ENCODE data around the gene ARHGAP22. TPM values are rescaled to one million over a fixed set of nuclear protein-coding genes. Genes with fewer than 3 reads are reported as not detected.

ARHGAP22 gene
- total RNA-seq, 1 experiment from 2014 or later = 0.53 TPM

DNA sequence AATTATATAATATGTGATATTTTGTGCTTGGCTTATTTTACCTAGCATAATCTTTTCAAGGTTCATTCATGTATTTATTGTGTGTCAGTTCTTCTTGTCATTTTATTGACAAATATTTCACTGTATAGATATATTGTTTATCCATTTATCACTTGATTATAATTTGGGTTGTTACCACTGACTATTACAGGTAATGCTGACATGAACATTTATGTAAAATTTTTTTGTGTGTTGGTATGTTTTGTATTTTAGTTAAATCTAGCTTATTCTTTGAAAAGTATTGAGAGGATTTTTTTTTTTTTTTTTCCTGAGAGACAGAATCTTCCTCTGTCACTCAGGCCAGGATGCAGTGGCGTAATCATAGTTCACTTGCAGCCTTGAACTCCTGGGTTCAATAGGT, 190.7 kb downstream of the ARHGAP22 start:
- peaks cover 22% of the 10 kb centered on the region for H3K4me1 ChIP-seq (replicated peaks)
- peaks cover 40% of the 10 kb centered on the region for H3K36me3 ChIP-seq
- DNase-seq (ENCODE audit: low read depth in 1 of 2, low spot score in 2 of 2) = no peak
- H3K9me3 ChIP-seq (replicated peaks) = 0 out of 2 replicates have a peak, but pooled peaks cover 4% of the 10 kb centered on the region
- no peaks in the 10 kb centered on the region for H3K27me3 ChIP-seq (replicated peaks)
- no peak overlapping the region for H3K4me3 ChIP-seq
- H3K27ac ChIP-seq = no peak overlapping the region

DNA sequence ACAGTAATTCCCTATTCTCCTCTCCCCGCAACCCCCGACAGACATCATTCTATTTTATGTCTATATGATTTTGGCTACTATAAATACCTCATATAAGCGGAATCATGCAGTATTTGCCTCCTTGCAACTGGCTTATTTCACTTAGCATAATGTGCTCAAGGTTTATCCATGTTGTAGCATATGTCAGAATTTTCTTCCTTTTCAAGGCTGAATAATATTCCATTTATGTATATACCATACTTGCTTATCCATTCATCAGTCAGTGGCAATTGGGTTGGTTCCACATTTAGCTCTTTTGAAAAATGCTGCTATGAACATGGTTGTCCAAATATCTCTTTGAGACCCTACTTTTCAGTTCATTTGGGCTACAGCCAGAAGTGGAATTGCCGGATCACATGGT, 191.9 kb downstream of the ARHGAP22 start:
- H3K27ac ChIP-seq = no peak overlapping the region
- no peak for DNase-seq (ENCODE audit: low read depth in 1 of 2, low spot score in 2 of 2)
- H3K9me3 ChIP-seq (replicated peaks) = 0 out of 2 replicates have a peak, but pooled peaks cover 4% of the 10 kb centered on the region
- H3K36me3 ChIP-seq = peaks cover 51% of the 10 kb centered on the region
- peaks cover 22% of the 10 kb centered on the region for H3K4me1 ChIP-seq (replicated peaks)
- no peak overlapping the region for H3K4me3 ChIP-seq
- H3K27me3 ChIP-seq (replicated peaks) = no peaks in the 10 kb centered on the region

DNA sequence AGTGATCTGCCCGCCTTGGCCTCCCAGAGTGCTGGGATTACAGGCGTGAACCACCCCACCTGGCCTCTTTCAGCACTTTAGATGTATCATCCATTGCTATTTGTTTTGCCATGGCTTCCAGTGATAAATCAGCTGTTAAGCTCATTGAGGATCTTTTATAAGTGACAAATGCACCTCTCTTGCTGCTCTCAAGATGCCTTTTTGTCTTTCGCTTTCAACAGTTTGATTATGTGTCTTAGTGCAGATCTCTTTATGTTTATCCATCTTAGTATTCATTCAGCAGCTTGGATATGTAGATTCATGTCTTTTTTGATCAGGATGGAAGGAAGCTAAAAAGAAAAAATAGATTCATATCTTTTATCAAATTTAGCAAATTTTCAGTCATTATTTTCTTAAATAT, 192.8 kb downstream of the ARHGAP22 start:
- peaks cover 21% of the 10 kb centered on the region for H3K4me1 ChIP-seq (replicated peaks)
- H3K9me3 ChIP-seq (replicated peaks) = 0 out of 2 replicates have a peak, but pooled peaks cover 4% of the 10 kb centered on the region
- H3K27me3 ChIP-seq (replicated peaks) = no peaks in the 10 kb centered on the region
- peaks cover 51% of the 10 kb centered on the region for H3K36me3 ChIP-seq
- DNase-seq (ENCODE audit: low read depth in 1 of 2, low spot score in 2 of 2) = no peak
- H3K27ac ChIP-seq = no peak overlapping the region
- no peak overlapping the region for H3K4me3 ChIP-seq

DNA sequence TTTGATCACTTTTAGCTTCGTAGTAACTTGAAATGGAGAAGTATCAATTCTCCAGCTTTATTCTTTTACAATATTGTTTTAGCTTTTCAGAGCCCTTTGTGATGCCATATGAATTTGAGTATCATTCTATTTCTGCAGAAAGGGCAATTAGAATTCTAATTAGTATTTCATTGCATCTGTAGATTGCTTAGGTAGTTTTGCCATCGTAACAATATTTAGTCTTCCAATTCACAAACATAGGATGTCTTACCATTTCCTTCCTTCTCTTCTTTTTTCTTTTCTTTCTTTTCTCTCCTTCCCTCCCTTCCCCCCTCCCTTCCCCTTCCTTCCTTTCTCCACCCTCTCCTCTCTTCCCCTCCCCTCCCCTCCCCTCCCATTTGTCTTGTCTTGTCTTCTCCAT, 193.4 kb downstream of the ARHGAP22 start:
- H3K36me3 ChIP-seq = peaks cover 51% of the 10 kb centered on the region
- no peak for DNase-seq (ENCODE audit: low read depth in 1 of 2, low spot score in 2 of 2)

DNA sequence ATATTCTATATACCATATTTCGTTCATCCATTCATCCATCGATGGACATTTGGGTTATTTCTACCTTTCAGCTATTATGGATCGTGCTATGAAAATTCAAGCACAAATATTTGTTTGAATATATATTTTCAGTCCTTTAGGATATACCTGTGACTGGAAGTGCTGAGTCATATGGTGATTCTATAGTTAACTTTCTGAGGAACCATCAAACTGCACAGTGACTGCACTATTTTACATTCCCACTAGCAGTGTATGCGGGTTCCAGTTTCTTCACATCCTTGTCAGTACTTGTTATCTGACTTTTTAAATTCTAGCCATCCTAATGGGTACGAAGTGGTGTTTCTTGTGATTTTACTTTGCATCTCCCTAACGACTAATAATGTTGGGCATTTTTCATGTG, 194.4 kb downstream of the ARHGAP22 start:
- H3K9me3 ChIP-seq (replicated peaks) = 0 out of 2 replicates have a peak, but pooled peaks cover 4% of the 10 kb centered on the region
- DNase-seq (ENCODE audit: low read depth in 1 of 2, low spot score in 2 of 2) = no peak
- H3K27ac ChIP-seq = no peak overlapping the region
- no peaks in the 10 kb centered on the region for H3K27me3 ChIP-seq (replicated peaks)
- peaks cover 23% of the 10 kb centered on the region for H3K4me1 ChIP-seq (replicated peaks)
- peaks cover 51% of the 10 kb centered on the region for H3K36me3 ChIP-seq
- no peak overlapping the region for H3K4me3 ChIP-seq

More for the DNA sequence above, 193.4 kb downstream of the ARHGAP22 start:
- Histone ChIP-seq H3K4me3 (no peak overlapping the region), H3K27me3 (replicated peaks) (no peaks in the 10 kb centered on the region), H3K4me1 (replicated peaks) (peaks cover 18% of the 10 kb centered on the region), H3K9me3 (replicated peaks) (0 out of 2 replicates have a peak, but pooled peaks cover 4% of the 10 kb centered on the region), H3K27ac (no peak overlapping the region)

DNA sequence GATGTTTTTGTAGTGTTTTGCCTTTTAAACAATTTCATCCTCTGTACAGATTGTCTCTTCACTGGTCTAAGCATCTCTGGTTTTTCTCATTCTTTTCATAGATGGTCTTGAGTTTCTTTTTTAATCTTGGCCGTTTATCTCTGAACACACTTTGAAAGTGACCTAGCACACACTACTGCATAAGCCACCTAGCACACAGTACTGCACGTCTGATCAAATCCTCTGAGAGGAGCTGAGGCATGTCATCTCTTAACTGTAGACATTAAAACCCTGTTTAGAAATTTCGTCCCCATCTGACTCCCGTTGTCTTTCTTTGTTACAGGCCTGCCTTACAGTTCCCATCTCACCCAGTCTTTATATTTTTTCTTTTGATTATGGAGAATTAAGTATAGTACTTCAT, 198.2 kb downstream of the ARHGAP22 start:
- Histone ChIP-seq H3K4me1 (replicated peaks) (peaks cover 12% of the 10 kb centered on the region), H3K27me3 (replicated peaks) (no peaks in the 10 kb centered on the region), H3K36me3 (peaks cover 32% of the 10 kb centered on the region), H3K9me3 (replicated peaks) (no peaks in the 10 kb centered on the region), H3K4me3 (no peak overlapping the region), H3K27ac (no peak overlapping the region)
- no peak for DNase-seq (ENCODE audit: low read depth in 1 of 2, low spot score in 2 of 2)

DNA sequence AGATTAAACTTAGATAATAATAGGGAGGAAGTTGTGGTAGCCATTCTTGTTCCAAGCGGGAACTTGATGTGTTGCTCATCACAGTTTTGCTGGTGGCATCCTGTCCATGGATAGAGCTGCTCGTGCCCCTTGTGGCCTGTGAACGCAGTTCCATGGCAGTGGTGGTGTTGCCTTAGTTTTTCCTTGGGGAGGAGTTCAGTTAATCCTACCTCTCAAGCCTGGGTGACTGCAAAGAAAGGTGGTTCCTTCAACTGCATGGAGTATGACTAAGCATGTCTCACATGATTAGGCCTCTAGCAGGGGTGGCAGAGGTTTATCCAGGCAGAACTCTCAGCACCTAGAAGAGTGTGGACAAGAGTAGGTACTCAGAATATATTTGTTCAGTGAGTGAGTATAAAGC, 198.7 kb downstream of the ARHGAP22 start:
- Histone ChIP-seq H3K4me3 (no peak overlapping the region), H3K36me3 (peaks cover 30% of the 10 kb centered on the region), H3K4me1 (replicated peaks) (peaks cover 12% of the 10 kb centered on the region), H3K27ac (no peak overlapping the region; the same call in 1 of the 2 replicates), H3K27me3 (replicated peaks) (no peaks in the 10 kb centered on the region), H3K9me3 (replicated peaks) (no peaks in the 10 kb centered on the region)
- DNase-seq (ENCODE audit: low read depth in 1 of 2, low spot score in 2 of 2) = no peak

DNA sequence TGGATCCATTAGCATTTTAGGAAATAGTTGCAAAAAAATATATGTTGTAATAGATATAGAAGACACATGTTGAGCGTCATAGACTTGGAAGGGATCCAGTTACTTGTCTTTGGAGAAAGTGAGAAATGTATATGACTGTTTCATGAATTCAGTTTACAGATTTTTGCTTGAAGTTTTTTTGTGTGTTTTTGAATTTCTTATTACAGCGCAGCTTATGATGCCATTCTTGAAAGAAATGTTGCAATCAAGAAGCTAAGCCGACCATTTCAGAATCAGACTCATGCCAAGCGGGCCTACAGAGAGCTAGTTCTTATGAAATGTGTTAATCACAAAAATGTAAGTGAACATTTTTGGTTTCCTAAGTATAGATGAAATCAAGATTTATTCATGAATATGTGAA, 200.2 kb downstream of the ARHGAP22 start:
- Histone ChIP-seq H3K36me3 (peaks cover 15% of the 10 kb centered on the region; the same call in 1 of the 2 replicates), H3K4me1 (replicated peaks) (peaks cover 26% of the 10 kb centered on the region), H3K4me3 (no peak overlapping the region), H3K27me3 (replicated peaks) (no peaks in the 10 kb centered on the region), H3K27ac (no peak overlapping the region), H3K9me3 (replicated peaks) (no peaks in the 10 kb centered on the region)
- DNase-seq (ENCODE audit: low read depth in 1 of 2, low spot score in 2 of 2) = no peak

DNA sequence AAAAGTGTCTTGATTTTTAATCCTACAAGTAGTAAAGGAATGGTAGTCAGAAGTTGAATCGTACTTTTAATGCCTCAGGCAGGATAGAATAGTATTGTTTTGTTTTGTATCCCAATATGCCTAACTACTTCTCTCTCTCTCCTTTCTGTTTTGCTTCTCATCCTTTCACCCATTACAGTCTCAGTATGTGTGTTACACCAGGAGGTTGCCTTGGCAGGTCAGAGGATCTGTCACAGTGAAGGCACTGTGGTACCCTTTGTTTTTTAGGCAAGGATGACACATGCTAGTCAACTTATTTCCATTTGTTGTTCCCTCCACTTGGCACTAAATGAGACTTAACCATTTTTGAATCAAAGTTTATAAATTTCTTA, 204.0 kb downstream of the ARHGAP22 start:
- Histone ChIP-seq H3K27me3 (replicated peaks) (no peaks in the 10 kb centered on the region), H3K9me3 (replicated peaks) (no peaks in the 10 kb centered on the region), H3K4me3 (no peak overlapping the region), H3K27ac (no peak overlapping the region), H3K36me3 (0 out of 2 replicates have a peak, but pooled peaks cover 2% of the 10 kb centered on the region), H3K4me1 (replicated peaks) (peaks cover 31% of the 10 kb centered on the region)
- DNase-seq (ENCODE audit: low read depth in 1 of 2, low spot score in 2 of 2) = no peak

DNA sequence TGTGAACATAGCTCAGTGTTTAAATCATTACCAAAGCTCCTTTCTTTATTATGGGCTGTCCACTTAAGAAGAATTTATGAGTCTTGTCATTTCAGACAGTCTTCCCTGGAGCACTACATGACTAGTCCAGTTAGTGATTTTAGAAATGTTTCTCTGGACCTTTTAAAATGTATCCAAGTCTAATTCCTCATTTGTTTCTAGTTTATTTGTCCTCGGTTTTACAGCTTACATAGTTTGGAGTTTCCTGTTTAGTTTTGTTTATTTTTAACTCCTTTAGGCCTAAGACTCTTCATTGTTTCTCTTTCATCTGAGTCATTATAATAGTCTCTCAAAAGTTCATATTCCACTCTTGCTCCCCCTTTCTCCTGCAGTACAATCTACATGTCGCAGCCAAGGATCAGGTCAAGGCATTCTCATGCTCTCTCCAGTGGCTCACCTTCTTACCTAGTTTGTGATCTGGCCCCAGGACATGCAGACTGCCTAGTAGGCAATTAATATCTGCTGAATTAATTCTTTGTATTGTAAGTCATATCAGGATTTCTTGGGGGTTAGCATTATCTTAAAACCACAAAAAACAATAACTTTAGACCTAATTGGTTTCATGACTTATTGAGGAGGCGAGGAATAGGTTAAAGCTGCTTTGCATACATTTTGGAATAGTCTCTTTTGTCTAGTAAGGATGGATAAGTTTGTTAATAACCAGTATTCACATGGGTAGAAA, 204.6 kb downstream of the ARHGAP22 start:
- no peak overlapping the region; the same call in 1 of the 2 replicates for H3K27ac ChIP-seq
- no peaks in the 10 kb centered on the region for H3K27me3 ChIP-seq (replicated peaks)

DNA sequence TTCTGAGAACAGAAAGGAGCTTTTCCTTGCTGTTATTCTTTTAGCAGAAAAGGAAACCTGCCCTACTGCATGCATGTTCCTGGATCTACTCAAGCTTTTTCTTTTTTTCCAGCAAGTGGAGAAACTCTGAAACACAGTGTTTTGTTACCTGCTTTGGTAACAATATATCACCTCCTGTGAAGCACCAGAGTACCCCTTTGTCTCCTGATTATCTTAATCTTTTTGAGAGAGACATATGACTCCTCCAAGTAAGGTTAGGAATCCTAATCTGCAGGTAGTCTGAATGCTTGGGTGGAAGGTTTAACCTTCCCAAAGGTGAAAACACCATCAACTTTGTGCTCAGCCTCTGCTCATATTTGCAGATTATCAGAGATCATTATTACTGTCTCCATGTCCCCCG, 205.3 kb downstream of the ARHGAP22 start:
- DNase-seq (ENCODE audit: low read depth in 1 of 2, low spot score in 2 of 2) = no peak
- Histone ChIP-seq H3K36me3 (no peaks in the 10 kb centered on the region), H3K4me1 (replicated peaks) (peaks cover 28% of the 10 kb centered on the region), H3K4me3 (no peak overlapping the region), H3K9me3 (replicated peaks) (no peaks in the 10 kb centered on the region), H3K27ac (no peak overlapping the region; the same call in none of the 2 replicates), H3K27me3 (replicated peaks) (no peaks in the 10 kb centered on the region)

More for the DNA sequence above, 204.6 kb downstream of the ARHGAP22 start:
- H3K4me3 ChIP-seq = no peak overlapping the region
- no peaks in the 10 kb centered on the region for H3K36me3 ChIP-seq
- no peaks in the 10 kb centered on the region for H3K9me3 ChIP-seq (replicated peaks)
- peak in 1 of 2 experiments; percentile 86 for DNase-seq (ENCODE audit: low read depth in 1 of 2, low spot score in 2 of 2)
- H3K4me1 ChIP-seq (replicated peaks) = peaks cover 28% of the 10 kb centered on the region

DNA sequence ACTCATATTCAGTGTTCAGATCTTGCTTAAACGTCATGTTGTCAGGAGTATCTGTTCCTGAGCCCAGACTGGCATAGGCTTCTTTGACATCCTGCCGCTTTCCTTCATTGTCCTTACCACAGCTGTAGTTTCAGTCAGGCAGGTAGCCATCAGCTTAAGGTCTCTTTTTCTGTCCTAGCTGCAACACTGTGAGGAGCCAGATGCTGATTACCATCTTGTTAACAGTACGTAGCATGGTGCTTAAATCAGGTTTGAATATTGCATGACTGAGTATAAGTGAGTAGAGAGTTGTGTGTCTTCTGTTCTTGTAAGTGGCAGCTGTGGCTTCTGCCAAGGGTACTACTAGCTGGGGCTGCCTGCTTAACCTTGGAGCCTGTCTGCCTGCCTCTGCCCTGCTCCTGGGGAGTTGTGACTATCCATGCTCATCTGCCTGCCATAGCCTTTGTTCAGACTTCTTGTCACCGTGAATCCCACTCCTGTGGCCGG, 205.8 kb downstream of the ARHGAP22 start:
- Histone ChIP-seq H3K4me1 (replicated peaks) (peaks cover 28% of the 10 kb centered on the region), H3K27me3 (replicated peaks) (no peaks in the 10 kb centered on the region), H3K36me3 (no peaks in the 10 kb centered on the region), H3K9me3 (replicated peaks) (no peaks in the 10 kb centered on the region), H3K27ac (no peak overlapping the region; the same call in 1 of the 2 replicates), H3K4me3 (no peak overlapping the region)
- peak in 1 of 2 experiments; percentile 30 for DNase-seq (ENCODE audit: low read depth in 1 of 2, low spot score in 2 of 2)

DNA sequence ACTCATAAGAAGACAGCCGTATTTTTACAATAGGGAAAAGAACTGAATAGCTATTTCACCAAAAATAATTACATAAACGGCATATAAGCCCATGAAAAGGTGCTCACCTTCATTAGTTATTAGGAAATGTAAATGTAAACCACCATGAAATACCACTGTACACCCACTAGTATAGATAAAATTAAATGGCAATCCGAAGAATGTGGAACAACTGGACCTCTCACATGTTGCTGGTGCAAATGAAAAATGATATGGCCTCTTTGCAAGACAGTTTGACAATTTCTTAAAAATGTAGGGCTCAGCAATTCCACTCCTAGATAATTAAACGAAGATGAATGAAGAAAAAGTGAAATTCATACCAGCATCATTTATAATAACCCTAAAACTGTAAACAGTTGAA, 206.6 kb downstream of the ARHGAP22 start:
- H3K27me3 ChIP-seq (replicated peaks) = no peaks in the 10 kb centered on the region

More for the DNA sequence above, 206.6 kb downstream of the ARHGAP22 start:
- no peaks in the 10 kb centered on the region for H3K9me3 ChIP-seq (replicated peaks)
- H3K4me1 ChIP-seq (replicated peaks) = peaks cover 28% of the 10 kb centered on the region
- no peak overlapping the region for H3K4me3 ChIP-seq
- H3K27ac ChIP-seq = no peak overlapping the region
- DNase-seq (ENCODE audit: low read depth in 1 of 2, low spot score in 2 of 2) = no peak
- no peaks in the 10 kb centered on the region for H3K36me3 ChIP-seq

Data from SJSA1 (cell line).